Cardiac muscle cell (in vitro differentiated cells and primary cell): ENCODE results near the gene KHDC4. TPM values are rescaled to one million over a fixed set of nuclear protein-coding genes. Genes with fewer than 3 reads are reported as not detected.
"Not testable (repeated sequence)": the region's sequence is repeated elsewhere in the genome, so short reads cannot be mapped to it uniquely, and the experiment has no call there.

ENCODE experiments used
- DNase-seq, 2 donors: peaks; one replicate each; pipeline versions ENCODE4 v3.0.0 to v3.0.0-alpha.2; 2010 to 2017; ENCODE audit warnings: low read depth in 1 of 2, low spot score in 1 of 2
- H3K27ac ChIP-seq: fragments of 200-600 bp; sonication (generic); 2 replicates; pipeline ENCODE4 v1.5.1; 2016
- H3K27me3 ChIP-seq: fragments of 200-600 bp; sonication (generic); 2 replicates; pipeline ENCODE4 v1.6.0; 2016; ENCODE audit warnings: control low read depth
- H3K36me3 ChIP-seq: fragments of 200-600 bp; sonication (generic); 2 replicates; pipeline ENCODE4 v1.5.1; 2016; ENCODE audit warnings: control low read depth
- H3K4me1 ChIP-seq: fragments of 200-600 bp; sonication (generic); 2 replicates; pipeline ENCODE4 v1.8.1; 2017; ENCODE audit warnings: low read depth, mild to moderate bottlenecking, mixed run types
- H3K4me3 ChIP-seq: fragments of 200-600 bp; sonication (generic); 2 replicates; pipeline ENCODE4 v1.5.1; 2016; ENCODE audit warnings: mild to moderate bottlenecking
- H3K9me3 ChIP-seq: fragments of 200-600 bp; sonication (generic); 2 replicates; pipeline ENCODE4 v1.5.1; 2017; ENCODE audit warnings: low read depth, mild to moderate bottlenecking, control low read depth
- CTCF ChIP-seq: IDR thresholded peaks from 2 replicates; pipeline ENCODE4 v1.5.1; 2012; ENCODE audit warnings: low read depth, mild to moderate bottlenecking, low read length
- polyA plus RNA-seq: library from polyadenylated mRNA; unstranded; fragments of >200 nt; fragmentation: Nextera tagmentation; extraction: Ambion mirVana; gene quantifications from 2 replicates; pipeline ENCODE4 v1.2.1, GENCODE V29; 2016
- total RNA-seq: library from RNA; depleted of rRNA; stranded (reverse); fragments of >200 nt; gene quantifications from 2 replicates; pipeline ENCODE4 v1.2.3, GENCODE V29; 2016

Gene KHDC4
- total and polyA plus RNA-seq, 2 experiments from 2014 or later, result 26.6 to 86.4 TPM

DNA sequence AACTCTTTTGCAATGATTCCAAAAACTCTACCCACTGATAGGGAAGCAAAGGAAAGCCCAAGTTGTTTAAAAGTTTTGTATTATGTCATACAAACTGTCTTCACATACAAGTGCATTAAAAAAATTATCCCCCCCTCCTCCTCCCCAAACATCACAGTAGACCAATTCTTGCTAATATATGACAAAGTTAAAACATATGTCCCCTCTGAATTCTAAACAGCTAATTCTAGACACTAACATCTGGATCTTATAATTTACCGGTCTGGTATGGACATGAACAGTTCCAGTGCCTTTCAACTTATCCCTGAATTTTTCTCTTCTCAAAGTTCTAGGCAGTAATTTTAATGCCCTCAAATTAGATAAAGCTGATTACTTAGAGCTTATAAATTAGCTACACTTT, 36.5 kb downstream of the KHDC4 start:
- Histone ChIP-seq H3K27me3 (no peaks in the 10 kb centered on the region), H3K4me3 (no peak overlapping the region), H3K27ac (no peak overlapping the region), H3K36me3 (peaks cover 38% of the 10 kb centered on the region), H3K4me1 (no peaks in the 10 kb centered on the region), H3K9me3 (no peaks in the 10 kb centered on the region)
- TF ChIP-seq CTCF, result no peak
- DNase-seq, result no peak

- H3K27ac ChIP-seq, H3K4me3 ChIP-seq, H3K9me3 ChIP-seq, DNase-seq, H3K27me3 ChIP-seq, H3K4me1 ChIP-seq: not testable (repeated sequence)
- peaks cover 37% of the 10 kb centered on the region for H3K36me3 ChIP-seq
These were observed 37.7 kb downstream of the KHDC4 start for GRCh38 chr1:155896476-155896875.

DNA sequence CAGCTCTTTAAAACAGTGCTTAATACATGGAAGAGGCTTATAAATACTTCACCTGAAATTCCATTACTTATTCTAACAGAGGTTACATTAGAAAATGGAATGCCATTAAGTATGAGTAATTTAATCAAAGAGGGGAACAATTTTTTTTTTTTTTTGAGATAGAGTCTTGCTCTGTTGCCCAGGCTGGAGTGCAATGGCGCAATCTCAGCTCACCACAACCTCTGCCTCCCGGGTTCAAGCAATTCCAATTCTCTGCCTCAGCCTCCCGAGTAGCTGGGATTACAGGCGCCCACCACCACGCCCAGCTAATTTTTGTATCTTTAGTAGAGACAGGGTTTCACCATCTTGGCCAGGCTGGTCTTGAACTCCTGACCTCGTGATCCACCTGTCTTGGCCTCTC, 38.6 kb downstream of the KHDC4 start:
- H3K9me3 ChIP-seq, H3K27ac ChIP-seq, H3K27me3 ChIP-seq, DNase-seq, H3K4me1 ChIP-seq, H3K4me3 ChIP-seq: not testable (repeated sequence)
- H3K36me3 ChIP-seq, result peaks cover 29% of the 10 kb centered on the region

DNA sequence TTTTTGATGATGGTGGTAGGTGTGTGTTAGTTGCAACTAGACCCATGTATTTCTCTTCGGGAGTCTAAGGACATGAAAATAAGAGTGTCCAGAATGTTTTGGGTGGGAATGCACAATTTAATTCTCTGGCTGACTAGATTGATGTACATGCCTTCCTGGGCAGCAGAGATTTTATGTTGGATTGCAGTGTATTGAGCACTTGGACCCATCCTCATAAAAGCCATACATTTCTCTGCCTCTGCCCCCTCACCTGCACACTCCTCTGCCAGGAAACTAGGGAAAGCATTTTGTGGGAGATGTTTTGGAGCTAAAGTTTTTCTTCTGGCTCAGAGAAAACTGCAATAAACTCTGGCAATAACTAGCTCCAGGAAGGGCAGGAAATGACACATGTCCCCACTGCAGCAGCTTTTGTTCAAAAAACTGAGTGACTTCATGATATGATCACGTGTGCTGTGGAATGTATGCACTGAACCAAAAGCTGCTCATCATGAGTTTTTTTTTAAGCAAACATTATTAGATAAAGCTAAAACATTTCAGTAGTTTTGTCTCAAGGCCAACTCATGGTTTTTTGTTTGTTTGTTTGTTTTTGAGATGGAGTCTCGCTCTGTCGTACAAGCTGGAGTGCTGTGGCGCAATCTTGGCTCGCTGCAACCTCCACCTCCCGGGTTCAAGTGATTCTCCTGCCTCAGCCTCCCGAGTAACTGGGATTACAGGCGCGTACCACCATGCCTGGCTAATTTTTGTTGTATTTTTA, 40.6 kb downstream of the KHDC4 start:
- DNase-seq, result peak in 1 of 2 donors; percentile 81
- H3K27ac ChIP-seq, result no peak overlapping the region
- H3K27me3 ChIP-seq, result no peaks in the 10 kb centered on the region
- peaks cover 9% of the 10 kb centered on the region for H3K36me3 ChIP-seq
- no peaks in the 10 kb centered on the region for H3K4me1 ChIP-seq
- H3K4me3 ChIP-seq, result no peak overlapping the region
- no peaks in the 10 kb centered on the region for H3K9me3 ChIP-seq
- TF ChIP-seq CTCF, result no peak

DNA sequence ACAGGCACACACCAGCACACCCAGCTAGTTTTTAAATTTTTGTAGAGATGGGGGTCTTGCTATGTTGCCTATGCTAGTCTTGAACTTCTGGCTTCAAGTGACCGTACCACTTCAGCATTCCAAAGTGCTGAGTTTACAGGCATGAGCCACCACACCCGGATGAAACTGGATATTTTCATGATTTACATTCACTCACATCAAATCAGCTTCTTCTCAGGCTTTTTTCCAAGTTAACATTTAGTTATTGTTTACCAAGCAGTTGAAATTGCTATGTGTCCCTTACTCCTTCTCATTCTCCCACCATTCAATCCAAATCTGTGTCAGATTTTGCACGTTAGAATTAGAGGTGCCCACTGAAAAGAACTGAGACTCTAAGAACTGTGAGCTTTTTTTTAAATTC, 41.4 kb downstream of the KHDC4 start:
- Histone ChIP-seq H3K4me3 (no peak overlapping the region), H3K36me3 (peaks cover 5% of the 10 kb centered on the region), H3K4me1 (no peaks in the 10 kb centered on the region), H3K9me3 (no peaks in the 10 kb centered on the region), H3K27ac (no peak overlapping the region), H3K27me3 (no peaks in the 10 kb centered on the region)
- TF ChIP-seq CTCF, result no peak
- peak in 1 of 2 donors; percentile 66 for DNase-seq

DNA sequence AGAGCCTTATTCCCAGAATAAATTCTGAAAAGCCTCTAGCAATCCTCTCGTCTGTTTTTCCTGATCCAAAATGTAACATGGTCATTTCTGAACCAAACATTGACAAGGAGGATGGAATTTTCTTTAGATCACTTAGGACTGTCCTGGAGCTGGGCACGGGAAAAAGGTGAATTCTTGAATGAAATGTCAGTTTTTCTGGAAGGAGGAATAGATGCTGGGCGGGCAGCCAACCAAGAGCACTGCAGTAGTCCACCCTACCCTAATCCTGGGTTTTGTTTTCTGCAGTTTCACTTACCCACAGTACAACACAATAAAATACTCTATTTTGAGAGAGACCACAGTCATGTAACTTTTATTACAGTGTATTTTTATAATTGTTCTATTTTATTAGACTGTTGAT, 44.0 kb downstream of the KHDC4 start:
- TF ChIP-seq CTCF, result no peak
- no peaks in the 10 kb centered on the region for H3K27me3 ChIP-seq
- no peaks in the 10 kb centered on the region for H3K36me3 ChIP-seq
- no peaks in the 10 kb centered on the region for H3K9me3 ChIP-seq
- no peaks in the 10 kb centered on the region for H3K4me1 ChIP-seq
- H3K4me3 ChIP-seq, result no peak overlapping the region
- no peak overlapping the region for H3K27ac ChIP-seq
- no peak for DNase-seq

DNA sequence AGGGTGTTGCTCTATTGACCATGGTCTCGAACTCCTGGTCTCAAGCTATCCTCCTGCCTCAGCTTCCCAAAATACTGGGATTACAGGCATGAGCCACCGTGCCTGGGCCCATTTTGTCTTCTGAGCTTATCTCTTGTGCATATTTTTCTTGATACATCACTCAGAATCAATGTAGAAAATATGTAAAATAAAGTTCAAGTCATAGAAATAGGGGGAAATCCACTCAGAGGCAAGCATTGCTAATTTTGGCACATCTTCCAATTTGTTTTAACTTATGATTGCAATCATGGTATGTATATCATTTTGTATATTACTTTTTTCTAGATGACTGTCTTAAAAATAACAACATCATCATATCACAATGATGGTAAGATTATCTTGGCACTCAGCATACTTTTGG, 44.6 kb downstream of the KHDC4 start:
- Histone ChIP-seq H3K4me1 (peaks cover 1% of the 10 kb centered on the region), H3K27ac (no peak overlapping the region), H3K4me3 (no peak overlapping the region), H3K9me3 (no peaks in the 10 kb centered on the region), H3K36me3 (no peaks in the 10 kb centered on the region), H3K27me3 (no peaks in the 10 kb centered on the region)
- DNase-seq, result peak in 1 of 2 donors; percentile 22
- no peak for TF ChIP-seq CTCF
